PC-3 (cell line): ENCODE results near the gene C1orf159. TPM values are rescaled to one million over a fixed set of nuclear protein-coding genes. Genes with fewer than 3 reads are reported as not detected.

Source experiments
- ATAC-seq: fragments of 200-7000 bp; cut with Tn5 transposase; 2 replicates; pipeline ENCODE4 v1.9.1; 2020; ENCODE audit warnings: mild to moderate bottlenecking, moderate library complexity
- BruUV-seq: library from RNA; stranded (reverse); fragments of 400-500 nt; replicated peaks from 2 replicates; lab custom pipeline; 2021; lab: Mats Ljungman, UMichigan
- CTCF ChIA-PET: fragments of 300-600 bp; sonication (Branson Sonifier 250); formaldehyde crosslinking; loops from one replicate; lab custom pipeline; 2022; ENCODE audit warnings: antibody characterized with exemption; lab: Charles Lee
- POLR2A ChIA-PET: fragments of 300-600 bp; sonication (Branson Sonifier 250); formaldehyde crosslinking; loops from one replicate; lab custom pipeline; 2022; ENCODE audit warnings: antibody characterized with exemption; ENCODE audit not compliant: unreplicated experiment; lab: Charles Lee
- DNase-seq: peaks from one replicate; pipeline ENCODE4 v3.0.0-alpha.2; 2015
- H2AFZ ChIP-seq: fragments of 300-600 bp; sonication (generic); 2 replicates; pipeline ENCODE4 v1.6.0; 2016; ENCODE audit warnings: antibody characterized with exemption, low read length
- H3F3A ChIP-seq: fragments of 300-600 bp; sonication (generic); one replicate; pipeline ENCODE4 v1.6.0; 2017; ENCODE audit warnings: antibody characterized with exemption, low read length, control low read depth, mild to moderate bottlenecking; ENCODE audit not compliant: unreplicated experiment
- H3K27ac ChIP-seq: fragments of 300-600 bp; sonication (generic); 2 replicates; pipeline ENCODE4 v1.5.1; 2016; ENCODE audit warnings: mild to moderate bottlenecking, low read length
- H3K27me3 ChIP-seq: fragments of 300-600 bp; sonication (generic); 2 replicates; pipeline ENCODE4 v1.6.1; 2016; ENCODE audit warnings: low read length, mixed read lengths
- H3K36me3 ChIP-seq: fragments of 300-600 bp; sonication (generic); 2 replicates; pipeline ENCODE4 v1.6.1; 2016; ENCODE audit warnings: low read depth, mixed run types, low read length, mixed read lengths
- H3K4me1 ChIP-seq: fragments of 300-600 bp; sonication (generic); 2 replicates; pipeline ENCODE4 v1.5.1; 2016; ENCODE audit warnings: low read length; ENCODE audit not compliant: insufficient read depth
- H3K4me2 ChIP-seq: fragments of 300-600 bp; sonication (generic); 2 replicates; pipeline ENCODE4 v1.6.0; 2016; ENCODE audit warnings: low read length
- H3K4me3 ChIP-seq: fragments of 300-600 bp; sonication (generic); 2 replicates; pipeline ENCODE4 v1.5.1; 2016; ENCODE audit warnings: mild to moderate bottlenecking, low read length, mixed read lengths
- H3K79me2 ChIP-seq: fragments of 300-600 bp; sonication (generic); 2 replicates; pipeline ENCODE4 v1.6.1; 2017; ENCODE audit warnings: low read length, mixed read lengths
- H3K9ac ChIP-seq: fragments of 300-600 bp; sonication (generic); 2 replicates; pipeline ENCODE4 v1.6.0; 2016; ENCODE audit warnings: mild to moderate bottlenecking, low read length
- H3K9me2 ChIP-seq: fragments of 300-600 bp; sonication (generic); replicated peaks from 2 replicates; pipeline ENCODE4 v1.6.1; 2016; ENCODE audit warnings: mixed run types, low read length, mixed read lengths
- H3K9me3 ChIP-seq: fragments of 300-600 bp; sonication (generic); 2 replicates; pipeline ENCODE4 v1.6.1; 2016; ENCODE audit warnings: low read length, mixed read lengths
- H4K20me1 ChIP-seq: fragments of 300-600 bp; sonication (generic); 2 replicates; pipeline ENCODE4 v1.6.1; 2016; ENCODE audit warnings: low read length, mixed read lengths
- CTCF ChIP-seq: fragments of 300-600 bp; sonication (generic); conservative IDR thresholded peaks from 2 replicates; pipeline ENCODE4 v1.5.1; 2017; ENCODE audit warnings: antibody characterized with exemption, low read depth, mild to moderate bottlenecking, low read length
- EZH2 ChIP-seq: fragments of 300-600 bp; sonication (generic); IDR thresholded peaks from one replicate; pipeline ENCODE4 v1.6.1; 2017; ENCODE audit warnings: antibody characterized with exemption, mild to moderate bottlenecking, low read length; ENCODE audit not compliant: unreplicated experiment
- EZH2phosphoT487 ChIP-seq: fragments of 300-600 bp; sonication (generic); IDR thresholded peaks from 2 replicates; pipeline ENCODE4 v1.6.1; 2018; ENCODE audit warnings: mild to moderate bottlenecking, antibody characterized with exemption, low read length, borderline replicate concordance
- intact Hi-C: fragments of 100-400 bp; cut with micrococcal nuclease; formaldehyde crosslinking; loops from 2 replicates; pipeline ENCODE4 v1.9.0; 2023
- total RNA-seq: library from RNA; depleted of rRNA; stranded (reverse); fragments of >200 nt; gene quantifications from 2 replicates; pipeline ENCODE4 v1.2.3, GENCODE V29; 2014

Gene C1orf159
- total RNA-seq, 1 experiment from 2014 or later: 78.0 TPM

GRCh38 chr1:1072299-1072848, 43.5 kb downstream of the C1orf159 start:
- Histone ChIP-seq H2AFZ (no peak overlapping the region), H3F3A (no peaks in the 10 kb centered on the region), H3K9me3 (no peaks in the 10 kb centered on the region), H4K20me1 (peaks cover 18% of the 10 kb centered on the region), H3K4me3 (peak overlapping the region; percentile 74), H3K9me2 (no peaks in the 10 kb centered on the region), H3K9ac (peak overlapping the region; percentile 73; the same call in 1 of the 2 replicates), H3K36me3 (no peaks in the 10 kb centered on the region; the same call in 1 of the 2 replicates), H3K79me2 (peaks cover 26% of the 10 kb centered on the region), H3K4me1 (peaks cover 50% of the 10 kb centered on the region), H3K4me2 (peak overlapping the region; percentile 93), H3K27me3 (no peaks in the 10 kb centered on the region), H3K27ac (peak overlapping the region; percentile 90)
- DNase-seq: no peak
- intact Hi-C loops: no loop called here
- ChIA-PET CTCF (no interaction called here), POLR2A (no interaction called here)
- TF ChIP-seq EZH2 (no peak), CTCF (no peak), EZH2phosphoT487 (no peak)
- BruUV-seq: no TSS peak
- ATAC-seq: no peak

- no TSS peak for BruUV-seq
- ATAC-seq (no peak), DNase-seq (no peak)
- peaks cover 18% of the 10 kb centered on the region for H4K20me1 ChIP-seq
- TF ChIP-seq EZH2phosphoT487 (no peak), EZH2 (no peak), CTCF (no peak)
- ChIA-PET CTCF (no interaction called here), POLR2A (no interaction called here)
- intact Hi-C loops: no loop called here
- H3F3A ChIP-seq: peaks cover 1% of the 10 kb centered on the region
- H3K27ac ChIP-seq: no peak overlapping the region
- no peaks in the 10 kb centered on the region for H3K9me3 ChIP-seq
- H3K27me3 ChIP-seq: no peaks in the 10 kb centered on the region
- peak overlapping the region; percentile 93; the same call in 1 of the 2 replicates for H3K4me2 ChIP-seq
- H3K36me3 ChIP-seq: no peaks in the 10 kb centered on the region; the same call in 1 of the 2 replicates
- 0 out of 2 replicates have a peak overlapping the region, but pooled peaks have one; percentile 74 for H3K4me3 ChIP-seq
- H3K4me1 ChIP-seq: peaks cover 57% of the 10 kb centered on the region
- H2AFZ ChIP-seq: no peak overlapping the region
- no peak overlapping the region for H3K9ac ChIP-seq
- H3K79me2 ChIP-seq: peaks cover 26% of the 10 kb centered on the region
- H3K9me2 ChIP-seq: no peaks in the 10 kb centered on the region
Observed at GRCh38 chr1:1071486-1072298, 44.2 kb downstream of the C1orf159 start.
